HFFc6 (cell line): ENCODE measurements around the gene ASCL1. TPM values are rescaled to one million over a fixed set of nuclear protein-coding genes. Genes with fewer than 3 reads are reported as not detected.

ENCODE experiments used
- DNase-seq: peaks from one replicate; pipeline ENCODE4 v3.0.0-alpha.2; 2018
- H3K27ac Mint-ChIP-seq: 2 replicates; pipeline ENCODE4 v1.8.0; 2020; ENCODE audit warnings: mild to moderate bottlenecking, mixed read lengths
- H3K27me3 Mint-ChIP-seq: 2 replicates; pipeline ENCODE4 v1.8.0; 2021; ENCODE audit warnings: mild to moderate bottlenecking, moderate library complexity, mixed read lengths; ENCODE audit not compliant: insufficient read depth
- H3K36me3 Mint-ChIP-seq: 2 replicates; pipeline ENCODE4 v1.8.0; 2021; ENCODE audit warnings: low read depth, mixed read lengths
- H3K4me1 Mint-ChIP-seq: 2 replicates; pipeline ENCODE4 v1.8.0; 2020; ENCODE audit warnings: low read depth, mixed read lengths
- H3K4me3 Mint-ChIP-seq: 2 replicates; pipeline ENCODE4 v1.8.0; 2020; ENCODE audit warnings: mild to moderate bottlenecking, moderate library complexity, mixed read lengths
- H3K9me3 Mint-ChIP-seq: 2 replicates; pipeline ENCODE4 v1.8.0; 2020; ENCODE audit warnings: mild to moderate bottlenecking, mixed read lengths
- total RNA-seq, 6 experiments: library from RNA; stranded (reverse); fragmentation: NEBNext Ultra II Directional; extraction: Animal tissue kit (Norgen Biotek cat#: 25700); gene quantifications; 2 replicates in 1 of 6; 3 replicates in 5 of 6; pipeline ENCODE4 v1.2.3, GENCODE V29; 2021
- TF ChIP-seq, protein P1 (sequence below): fragments of 200-600 bp; sonication (generic); IDR thresholded peaks from 2 replicates; pipeline ENCODE4 v1.5.0; 2021; ENCODE audit warnings: antibody characterized with exemption, mild to moderate bottlenecking

ASCL1 gene
- total RNA-seq, 6 experiments from 2014 or later, result not detected

DNA sequence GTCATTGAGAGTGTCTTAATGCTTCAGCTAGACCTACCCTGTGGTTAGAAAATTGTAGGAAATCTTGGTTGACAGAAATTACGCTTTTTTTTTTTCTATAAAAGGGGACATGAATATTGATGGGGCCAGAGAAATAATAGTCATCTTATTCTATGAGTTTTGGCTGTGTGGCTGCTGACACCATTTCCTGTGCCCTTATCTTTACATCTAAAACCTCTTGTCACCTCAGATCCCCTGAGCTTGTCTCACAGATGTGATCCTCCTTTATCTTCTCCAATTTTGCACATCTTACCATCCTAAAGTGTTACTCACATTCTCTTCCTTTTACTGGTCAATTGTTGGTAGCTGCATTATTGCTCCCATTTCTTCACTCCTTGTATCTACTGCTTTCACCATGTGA lies 36.1 kb downstream of the ASCL1 start:
- Mint-ChIP-seq H3K27ac (no peak overlapping the region), H3K4me1 (no peaks in the 10 kb centered on the region), H3K36me3 (0 out of 2 replicates have a peak, but pooled peaks cover 4% of the 10 kb centered on the region)

DNA sequence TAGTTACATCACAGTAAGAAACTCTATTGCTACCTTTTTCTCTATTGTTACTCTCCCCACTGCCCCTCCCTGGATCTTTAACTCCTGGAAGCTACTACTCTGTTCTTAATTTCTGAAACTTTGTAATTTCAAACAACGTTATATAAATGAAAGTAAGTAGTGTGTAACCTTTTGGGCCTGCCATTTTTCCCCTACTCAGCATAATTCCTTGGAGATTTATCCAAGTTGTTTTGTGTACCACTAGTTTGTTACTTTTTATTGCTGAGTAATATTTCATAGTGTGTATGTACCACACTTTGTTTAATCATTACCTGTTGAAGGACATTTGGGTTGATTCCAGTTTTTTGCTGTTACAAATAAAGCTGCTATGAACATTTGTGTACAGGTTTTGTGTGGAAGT lies 37.9 kb downstream of the ASCL1 start:
- Mint-ChIP-seq H3K4me1 (no peaks in the 10 kb centered on the region), H3K27me3 (no peaks in the 10 kb centered on the region), H3K27ac (no peak overlapping the region), H3K36me3 (0 out of 2 replicates have a peak, but pooled peaks cover 4% of the 10 kb centered on the region), H3K4me3 (no peak overlapping the region), H3K9me3 (peaks cover 53% of the 10 kb centered on the region)
- DNase-seq, result no peak
- TF ChIP-seq, protein P1, sequence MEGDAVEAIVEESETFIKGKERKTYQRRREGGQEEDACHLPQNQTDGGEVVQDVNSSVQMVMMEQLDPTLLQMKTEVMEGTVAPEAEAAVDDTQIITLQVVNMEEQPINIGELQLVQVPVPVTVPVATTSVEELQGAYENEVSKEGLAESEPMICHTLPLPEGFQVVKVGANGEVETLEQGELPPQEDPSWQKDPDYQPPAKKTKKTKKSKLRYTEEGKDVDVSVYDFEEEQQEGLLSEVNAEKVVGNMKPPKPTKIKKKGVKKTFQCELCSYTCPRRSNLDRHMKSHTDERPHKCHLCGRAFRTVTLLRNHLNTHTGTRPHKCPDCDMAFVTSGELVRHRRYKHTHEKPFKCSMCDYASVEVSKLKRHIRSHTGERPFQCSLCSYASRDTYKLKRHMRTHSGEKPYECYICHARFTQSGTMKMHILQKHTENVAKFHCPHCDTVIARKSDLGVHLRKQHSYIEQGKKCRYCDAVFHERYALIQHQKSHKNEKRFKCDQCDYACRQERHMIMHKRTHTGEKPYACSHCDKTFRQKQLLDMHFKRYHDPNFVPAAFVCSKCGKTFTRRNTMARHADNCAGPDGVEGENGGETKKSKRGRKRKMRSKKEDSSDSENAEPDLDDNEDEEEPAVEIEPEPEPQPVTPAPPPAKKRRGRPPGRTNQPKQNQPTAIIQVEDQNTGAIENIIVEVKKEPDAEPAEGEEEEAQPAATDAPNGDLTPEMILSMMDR, result no peak

More for the DNA sequence above, 36.1 kb downstream of the ASCL1 start:
- TF ChIP-seq, protein P1, result no peak
- Mint-ChIP-seq H3K9me3 (peaks cover 63% of the 10 kb centered on the region), H3K4me3 (no peak overlapping the region), H3K27me3 (peaks cover 1% of the 10 kb centered on the region)
- no peak for DNase-seq

Other genes starting within 250 kb of the ASCL1 start
- gene PAH, start 40.4 kb upstream of the ASCL1 start, total RNA-seq, result not detected